Spleen (tissue), 7 donors: ENCODE results near the gene KCNMB2.

ENCODE experiments used
- CTCF ChIP-seq, 11 experiments: fragments of 200-600 bp in 7 of 11; fragments of 450-650 bp in 4 of 11; sonication (generic) in 4 of 11; IDR thresholded peaks in 8 of 11; conservative IDR thresholded peaks in 3 of 11; 1 replicate in 7 of 11; 2 replicates in 4 of 11; pipeline versions ENCODE4 v1.4.0 to v1.8.0; 2016 to 2021; ENCODE audit warnings: antibody characterized with exemption in 11 of 11, inconsistent platforms in 4 of 11, mild to moderate bottlenecking in 1 of 11
- POLR2A ChIP-seq, 3 donors: fragments of 450-650 bp; IDR thresholded peaks; one replicate each; pipeline ENCODE4 v1.5.1; 2017; ENCODE audit warnings: antibody characterized with exemption in 3 of 3, mild to moderate bottlenecking in 1 of 3
- donor health status: DM: no; HTN: no; CAD: no; lungs with moderate emphysema.
- donor health status: DM: no; HTN: no; CAD: no.
- donor health status: DM: no; HTN: no; CAD: no.

- no peak for TF ChIP-seq POLR2A (IDR thresholded peaks at IDR 0.05)
- TF ChIP-seq CTCF (IDR thresholded peaks at IDR 0.05 in 8 of 11, conservative IDR thresholded peaks at IDR 0.05 in 3 of 11), result no peak
Observed at GRCh38 chr3:178492491-178492890, 43.7 kb upstream of the KCNMB2 start.
